GM12873 (cell line): Measurements from ENCODE around the gene MYO1F.

ENCODE experiments used
- TF ChIP-seq, protein P1 (sequence below): IDR thresholded peaks from 2 replicates; pipeline ENCODE4 v1.5.1; 2012; ENCODE audit warnings: low read depth, mild to moderate bottlenecking, moderate library complexity, low read length, control low read depth; ENCODE audit not compliant: insufficient read depth; ENCODE audit errors: missing control alignments

MYO1F gene

DNA sequence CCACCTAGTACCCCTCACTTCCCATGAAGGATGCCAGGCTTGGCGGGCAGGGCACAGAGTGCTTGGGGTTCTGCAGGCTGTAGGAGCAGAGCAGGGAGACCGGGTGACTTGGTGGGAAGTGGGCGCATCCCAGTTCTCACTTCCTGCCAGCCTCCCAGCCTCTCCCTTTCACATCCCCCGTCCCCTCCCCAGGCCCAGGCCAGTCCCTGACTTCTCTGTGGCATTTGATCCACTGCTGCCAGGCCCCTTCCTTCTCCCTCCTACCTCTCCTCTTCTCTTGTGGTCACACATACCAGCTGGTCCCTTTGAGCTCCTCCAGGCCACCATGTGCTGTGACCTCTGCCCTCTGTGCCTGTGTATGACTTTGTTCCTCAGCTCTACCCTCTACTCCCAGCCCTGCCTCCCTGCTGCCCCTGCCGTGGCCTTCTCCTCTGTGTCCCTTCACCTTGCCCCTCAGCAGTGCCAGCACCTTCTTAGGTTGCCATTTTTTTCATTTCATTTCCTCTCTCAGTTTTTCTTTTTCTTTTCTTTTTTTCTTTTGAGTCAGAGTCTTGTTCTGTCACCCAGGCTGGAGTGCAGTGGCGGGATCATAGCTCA, 19.5 kb downstream of the MYO1F start:
- TF ChIP-seq, protein P1, sequence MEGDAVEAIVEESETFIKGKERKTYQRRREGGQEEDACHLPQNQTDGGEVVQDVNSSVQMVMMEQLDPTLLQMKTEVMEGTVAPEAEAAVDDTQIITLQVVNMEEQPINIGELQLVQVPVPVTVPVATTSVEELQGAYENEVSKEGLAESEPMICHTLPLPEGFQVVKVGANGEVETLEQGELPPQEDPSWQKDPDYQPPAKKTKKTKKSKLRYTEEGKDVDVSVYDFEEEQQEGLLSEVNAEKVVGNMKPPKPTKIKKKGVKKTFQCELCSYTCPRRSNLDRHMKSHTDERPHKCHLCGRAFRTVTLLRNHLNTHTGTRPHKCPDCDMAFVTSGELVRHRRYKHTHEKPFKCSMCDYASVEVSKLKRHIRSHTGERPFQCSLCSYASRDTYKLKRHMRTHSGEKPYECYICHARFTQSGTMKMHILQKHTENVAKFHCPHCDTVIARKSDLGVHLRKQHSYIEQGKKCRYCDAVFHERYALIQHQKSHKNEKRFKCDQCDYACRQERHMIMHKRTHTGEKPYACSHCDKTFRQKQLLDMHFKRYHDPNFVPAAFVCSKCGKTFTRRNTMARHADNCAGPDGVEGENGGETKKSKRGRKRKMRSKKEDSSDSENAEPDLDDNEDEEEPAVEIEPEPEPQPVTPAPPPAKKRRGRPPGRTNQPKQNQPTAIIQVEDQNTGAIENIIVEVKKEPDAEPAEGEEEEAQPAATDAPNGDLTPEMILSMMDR, result no peak

DNA sequence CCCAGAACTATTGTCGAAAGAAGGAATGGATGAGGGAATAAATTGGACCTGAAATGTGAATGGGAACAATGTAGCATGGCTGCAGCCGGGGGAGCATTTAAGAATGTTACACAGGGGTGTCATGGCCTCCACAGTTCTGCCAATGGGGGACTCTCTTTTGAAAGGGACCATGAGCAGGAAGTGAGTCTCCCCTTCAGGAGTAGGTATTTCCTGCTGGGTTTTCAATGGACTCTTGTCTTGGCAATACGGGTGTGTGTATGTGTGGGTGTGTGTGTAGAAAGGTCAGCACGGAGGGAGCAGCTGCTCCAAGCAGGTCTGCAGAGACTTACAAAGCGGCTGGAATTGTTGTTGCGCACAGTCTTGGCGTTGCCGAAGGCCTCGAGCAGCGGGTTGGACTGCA, 24.4 kb downstream of the MYO1F start:
- TF ChIP-seq, protein P1, result no peak

DNA sequence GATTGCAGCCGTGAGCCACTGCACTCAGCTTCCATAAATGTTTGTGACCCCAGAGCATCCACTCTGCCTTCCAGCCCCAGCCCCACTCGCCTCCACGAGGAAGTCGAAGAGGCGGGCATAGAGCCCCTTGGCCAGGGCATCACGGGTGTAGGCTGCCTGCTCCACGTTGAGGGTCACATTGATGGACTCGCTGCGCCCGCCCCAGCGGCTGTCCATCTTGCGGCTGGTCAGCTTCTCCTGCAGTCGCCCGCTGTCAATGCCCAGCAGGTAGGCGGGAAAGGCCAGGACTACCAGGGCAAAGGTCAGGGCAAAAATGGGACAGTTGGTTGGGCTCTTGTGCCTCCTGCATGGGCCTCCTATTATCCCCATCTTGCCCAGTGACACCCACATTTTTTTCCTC, 27.2 kb downstream of the MYO1F start:
- TF ChIP-seq, protein P1, result no peak

DNA sequence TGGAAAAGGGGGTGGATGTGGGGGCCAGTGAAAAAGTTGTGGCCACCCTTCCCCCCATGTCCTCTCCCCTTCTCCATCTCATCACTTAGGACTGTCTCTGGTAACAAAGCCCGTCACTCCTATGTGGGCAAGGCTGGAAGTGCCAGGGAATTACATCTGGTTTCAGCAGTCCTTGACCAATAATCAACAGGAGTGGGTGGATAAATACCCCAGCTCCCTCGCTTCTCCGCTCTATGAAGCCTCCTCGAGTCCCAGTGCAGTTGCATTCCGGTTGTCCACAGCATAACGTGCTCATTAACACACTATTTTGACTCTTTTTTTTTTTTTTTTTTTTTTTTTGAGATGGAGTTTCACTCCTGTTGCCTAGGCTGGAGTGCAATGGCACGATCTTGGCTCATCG, 31.5 kb downstream of the MYO1F start:
- TF ChIP-seq, protein P1, result no peak

DNA sequence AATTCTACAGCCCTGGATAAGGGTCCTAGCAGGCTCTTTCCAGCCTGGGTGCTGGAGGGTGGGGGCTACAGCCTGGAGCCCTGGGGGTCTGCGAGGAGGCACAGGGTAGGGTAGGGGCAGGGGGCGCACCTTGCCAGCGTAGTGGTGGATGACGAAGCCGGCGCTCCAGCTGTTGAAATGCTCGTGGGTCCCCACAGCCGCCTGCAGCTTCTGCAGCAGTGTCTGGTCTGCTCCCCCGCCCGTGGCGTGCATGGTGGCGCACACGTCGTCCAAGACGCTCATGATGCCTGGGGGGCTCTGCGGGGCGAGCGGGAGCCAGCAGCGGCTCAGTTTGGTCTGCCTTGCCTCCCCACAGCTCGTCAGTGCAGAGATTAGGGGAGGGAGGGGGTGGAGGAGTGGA, 33.1 kb downstream of the MYO1F start:
- TF ChIP-seq, protein P1, result no peak

DNA sequence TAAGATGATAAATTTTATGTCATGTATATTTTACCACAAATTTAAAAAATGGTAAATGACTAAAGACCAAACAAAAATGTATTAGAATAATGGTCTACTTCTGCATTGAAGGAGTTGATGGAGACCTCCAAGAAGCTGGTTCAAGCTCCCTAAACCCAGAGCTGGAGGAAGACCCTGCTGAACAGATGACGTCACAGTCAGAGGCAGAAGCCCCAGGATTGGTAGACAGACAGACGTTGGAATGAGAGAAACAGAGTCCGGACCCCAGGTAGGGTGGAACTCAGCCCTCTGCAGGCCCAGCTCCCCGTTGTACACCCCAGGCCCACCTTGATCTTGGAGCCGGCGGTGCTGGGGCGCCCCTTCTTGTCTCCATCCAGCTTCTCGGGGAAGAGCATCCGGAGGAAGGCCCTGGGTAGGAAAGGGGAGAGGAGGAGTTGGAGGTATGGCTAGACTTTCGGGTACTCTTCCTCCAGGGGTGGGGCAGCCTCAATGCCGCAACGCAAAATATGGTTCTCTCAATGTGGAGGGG, 37.6 kb downstream of the MYO1F start:
- TF ChIP-seq, protein P1, result no peak

DNA sequence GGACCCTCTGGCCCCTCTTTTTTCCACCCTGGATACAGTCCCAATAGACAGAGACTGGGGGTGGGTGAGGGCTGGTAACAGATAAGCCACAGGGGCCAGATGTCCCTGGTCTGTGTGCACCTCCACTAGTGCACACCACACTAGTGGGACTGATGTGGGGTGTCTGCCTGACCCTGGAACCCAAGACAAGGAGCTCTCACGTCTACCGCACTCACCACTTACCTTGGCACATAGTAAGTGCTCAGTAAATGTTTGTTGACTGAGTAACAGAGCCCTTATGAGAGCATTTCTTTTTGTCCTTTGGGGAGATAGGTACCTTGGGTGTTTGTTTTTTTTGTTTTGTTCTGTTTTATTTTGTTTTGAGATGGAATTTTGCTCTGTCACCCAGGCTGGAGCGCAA, 40.1 kb downstream of the MYO1F start:
- TF ChIP-seq, protein P1, result no peak
